SH-SY5Y (cell line): ENCODE measurements around the gene TAF1.

Experiments
- GATA2 ChIP-seq: IDR thresholded peaks from 2 replicates; pipeline ENCODE4 v1.6.1; 2011; ENCODE audit warnings: mild to moderate bottlenecking, low read depth, low read length
- GATA3 ChIP-seq: IDR thresholded peaks from 2 replicates; pipeline ENCODE4 v1.6.1; 2011; ENCODE audit warnings: low read depth, mild to moderate bottlenecking, low read length, moderate library complexity

DNA sequence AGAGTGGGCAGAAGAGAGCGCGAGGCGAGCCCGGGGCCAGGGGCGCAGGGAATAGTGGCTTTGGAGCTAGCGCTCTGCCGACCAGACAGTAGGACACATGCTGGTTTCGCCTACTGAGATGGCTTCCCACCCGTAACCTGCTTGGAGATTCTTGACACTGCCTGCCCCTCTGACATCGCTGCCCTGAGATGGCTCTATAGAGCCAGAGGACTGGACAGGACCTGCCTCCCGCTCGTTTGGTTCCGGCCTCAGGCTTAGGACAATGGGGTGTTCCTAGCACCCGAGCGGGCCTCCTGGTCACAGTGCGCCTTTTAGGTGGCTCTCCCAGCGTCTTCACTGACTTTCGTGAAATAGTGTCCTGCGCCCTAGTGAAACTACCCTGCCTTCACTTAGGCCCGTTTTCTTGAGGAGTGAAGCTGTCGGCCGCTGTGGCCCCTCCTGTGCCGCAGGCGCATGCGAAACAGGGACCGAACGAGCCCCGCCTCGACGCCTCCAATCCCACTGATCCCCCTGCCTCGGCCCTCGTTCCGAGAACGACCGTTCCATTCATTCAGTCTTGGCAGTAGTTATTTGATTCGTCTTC is 608 bp downstream of the TAF1 start:
- no peak for TF ChIP-seq GATA2
- TF ChIP-seq GATA3: no peak
